PC-9 (cell line): ENCODE results near the gene ITGB6. TPM values are rescaled to one million over a fixed set of nuclear protein-coding genes. Genes with fewer than 3 reads are reported as not detected.

Source experiments
- BruUV-seq: library from RNA; stranded (reverse); fragments of 400-500 nt; replicated peaks from 2 replicates; lab custom pipeline; 2021; lab: Mats Ljungman, UMichigan
- CTCF ChIA-PET: fragments of 300-600 bp; sonication (Branson Sonifier 250); formaldehyde crosslinking; loops from one replicate; lab custom pipeline; 2022; ENCODE audit warnings: antibody characterized with exemption; lab: Charles Lee
- POLR2A ChIA-PET: fragments of 300-600 bp; sonication (Branson Sonifier 250); formaldehyde crosslinking; loops from one replicate; lab custom pipeline; 2022; ENCODE audit warnings: antibody characterized with exemption; ENCODE audit not compliant: unreplicated experiment; lab: Charles Lee
- DNase-seq, 2 experiments: peaks; one replicate each; pipeline versions ENCODE4 v3.0.0 to v3.0.0-alpha.2; 2015 to 2022; ENCODE audit warnings: mixed read lengths in 1 of 2
- H2AFZ ChIP-seq: fragments of 200-600 bp; sonication (generic); 2 replicates; pipeline ENCODE4 v1.8.1; 2017; ENCODE audit warnings: antibody characterized with exemption
- H3F3A ChIP-seq: fragments of 200-600 bp; sonication (generic); 2 replicates; pipeline ENCODE4 v1.8.1; 2017; ENCODE audit warnings: antibody characterized with exemption, mild to moderate bottlenecking, low read depth; ENCODE audit not compliant: insufficient read depth
- H3K27ac ChIP-seq: fragments of 200-600 bp; sonication (generic); 2 replicates; pipeline ENCODE4 v1.6.1; 2016; ENCODE audit warnings: mixed run types
- H3K27me3 ChIP-seq: fragments of 200-600 bp; sonication (generic); 2 replicates; pipeline ENCODE4 v1.6.1; 2016; ENCODE audit warnings: low read depth, mixed run types; ENCODE audit not compliant: insufficient read depth
- H3K36me3 ChIP-seq: fragments of 200-600 bp; sonication (generic); 2 replicates; pipeline ENCODE4 v1.6.1; 2016; ENCODE audit warnings: low read depth, mixed run types
- H3K4me1 ChIP-seq: fragments of 200-600 bp; sonication (generic); replicated peaks from 2 replicates; pipeline ENCODE4 v1.6.1; 2016; ENCODE audit warnings: mixed run types; ENCODE audit not compliant: insufficient read depth
- H3K4me2 ChIP-seq: fragments of 200-600 bp; sonication (generic); 2 replicates; pipeline ENCODE4 v1.6.1; 2017; ENCODE audit warnings: mixed run types
- H3K4me3 ChIP-seq: fragments of 200-600 bp; sonication (generic); 2 replicates; pipeline ENCODE4 v1.6.1; 2016; ENCODE audit warnings: mixed run types
- H3K79me2 ChIP-seq: fragments of 200-600 bp; sonication (generic); 2 replicates; pipeline ENCODE4 v1.6.1; 2017; ENCODE audit warnings: low read depth, mixed run types
- H3K9me2 ChIP-seq: fragments of 200-600 bp; sonication (generic); 2 replicates; pipeline ENCODE4 v1.8.1; 2017; ENCODE audit warnings: mild to moderate bottlenecking; ENCODE audit not compliant: insufficient read depth
- H3K9me3 ChIP-seq: fragments of 200-600 bp; sonication (generic); 2 replicates; pipeline ENCODE4 v1.8.1; 2016; ENCODE audit warnings: low read depth; ENCODE audit not compliant: insufficient read depth
- H4K20me1 ChIP-seq: fragments of 200-600 bp; sonication (generic); 2 replicates; pipeline ENCODE4 v1.8.1; 2017; ENCODE audit not compliant: insufficient read depth
- EZH2 ChIP-seq: fragments of 200-600 bp; sonication (generic); IDR thresholded peaks from 2 replicates; pipeline ENCODE4 v1.8.0; 2017; ENCODE audit warnings: antibody characterized with exemption, low read depth
- intact Hi-C: fragments of 100-400 bp; cut with micrococcal nuclease; formaldehyde crosslinking; loops from one replicate; pipeline ENCODE4 v1.10.0; 2022; ENCODE audit not compliant: unreplicated experiment
- total RNA-seq: library from RNA; stranded (reverse); gene quantifications from 2 replicates; pipeline ENCODE4 v1.2.3, GENCODE V29; 2021
- TF ChIP-seq, protein P1 (sequence below): fragments of 200-600 bp; sonication (generic); conservative IDR thresholded peaks from 2 replicates; pipeline ENCODE4 v1.6.1; 2017; ENCODE audit warnings: mixed run types, antibody characterized with exemption, mild to moderate bottlenecking, moderate library complexity

Gene ITGB6
- total RNA-seq, 1 experiment from 2014 or later, result 24.3 TPM

DNA sequence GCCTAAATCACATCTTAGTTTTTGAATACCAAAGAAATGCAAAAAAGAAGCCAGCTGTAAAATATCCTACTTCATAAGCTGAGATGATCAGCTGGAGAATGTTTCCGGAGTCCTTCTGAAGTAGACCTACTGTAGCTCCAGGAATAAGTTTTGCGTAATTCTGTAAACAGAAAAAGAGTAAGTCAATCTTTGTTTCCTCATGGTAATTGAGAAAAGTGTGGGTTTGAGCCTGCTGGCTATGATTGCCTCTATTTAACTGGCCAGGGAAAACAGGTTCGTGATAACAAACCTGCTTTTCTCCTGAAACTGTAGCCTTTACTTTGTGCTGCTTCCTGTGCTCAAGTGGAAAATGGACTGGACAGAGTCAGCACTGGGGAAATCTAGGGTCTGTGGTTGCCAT, 58.2 kb downstream of the ITGB6 start:
- H4K20me1 ChIP-seq, result no peaks in the 10 kb centered on the region
- no peak overlapping the region for H2AFZ ChIP-seq
- no peak overlapping the region for H3K4me2 ChIP-seq
- no peaks in the 10 kb centered on the region for H3K9me3 ChIP-seq
- H3K4me3 ChIP-seq, result no peak overlapping the region
- no peaks in the 10 kb centered on the region for H3K9me2 ChIP-seq
- no peak for DNase-seq
- intact Hi-C loops, result no loop called here
- H3K79me2 ChIP-seq, result no peaks in the 10 kb centered on the region
- H3K36me3 ChIP-seq, result 0 out of 2 replicates have a peak, but pooled peaks cover 13% of the 10 kb centered on the region
- ChIA-PET POLR2A (interaction anchor here (0.6 kb wide), 1 partner anchor 58 kb away, joined by 4 read pairs; the partner anchor contains the start of gene ITGB6), CTCF (no interaction called here)
- no peaks in the 10 kb centered on the region for H3F3A ChIP-seq
- no peaks in the 10 kb centered on the region for H3K4me1 ChIP-seq
- no peaks in the 10 kb centered on the region for H3K27me3 ChIP-seq
- BruUV-seq, result no TSS peak
- no peak overlapping the region for H3K27ac ChIP-seq
- TF ChIP-seq EZH2, result no peak
- TF ChIP-seq, protein P1, sequence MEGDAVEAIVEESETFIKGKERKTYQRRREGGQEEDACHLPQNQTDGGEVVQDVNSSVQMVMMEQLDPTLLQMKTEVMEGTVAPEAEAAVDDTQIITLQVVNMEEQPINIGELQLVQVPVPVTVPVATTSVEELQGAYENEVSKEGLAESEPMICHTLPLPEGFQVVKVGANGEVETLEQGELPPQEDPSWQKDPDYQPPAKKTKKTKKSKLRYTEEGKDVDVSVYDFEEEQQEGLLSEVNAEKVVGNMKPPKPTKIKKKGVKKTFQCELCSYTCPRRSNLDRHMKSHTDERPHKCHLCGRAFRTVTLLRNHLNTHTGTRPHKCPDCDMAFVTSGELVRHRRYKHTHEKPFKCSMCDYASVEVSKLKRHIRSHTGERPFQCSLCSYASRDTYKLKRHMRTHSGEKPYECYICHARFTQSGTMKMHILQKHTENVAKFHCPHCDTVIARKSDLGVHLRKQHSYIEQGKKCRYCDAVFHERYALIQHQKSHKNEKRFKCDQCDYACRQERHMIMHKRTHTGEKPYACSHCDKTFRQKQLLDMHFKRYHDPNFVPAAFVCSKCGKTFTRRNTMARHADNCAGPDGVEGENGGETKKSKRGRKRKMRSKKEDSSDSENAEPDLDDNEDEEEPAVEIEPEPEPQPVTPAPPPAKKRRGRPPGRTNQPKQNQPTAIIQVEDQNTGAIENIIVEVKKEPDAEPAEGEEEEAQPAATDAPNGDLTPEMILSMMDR, result no peak

DNA sequence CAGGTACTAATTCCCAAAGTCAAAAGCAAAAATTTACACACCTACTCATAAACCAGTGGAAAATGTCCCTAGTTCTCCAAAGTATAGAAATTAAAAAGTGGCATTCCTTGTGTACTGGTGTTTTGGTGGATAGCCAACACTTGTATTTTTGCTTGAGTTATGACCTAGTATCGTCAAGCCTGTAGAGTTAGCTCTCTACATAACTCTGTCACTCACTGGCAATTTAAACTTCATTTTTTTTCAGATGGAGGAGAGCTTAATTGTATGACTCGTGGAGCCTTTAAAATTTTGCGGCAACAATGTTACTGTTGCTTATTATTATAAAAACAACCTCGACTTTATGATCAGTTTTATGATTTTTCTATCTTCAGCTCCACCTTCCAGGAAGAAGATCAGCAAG, 58.7 kb downstream of the ITGB6 start:
- no peak overlapping the region for H3K4me3 ChIP-seq
- ChIA-PET POLR2A (no interaction called here), CTCF (no interaction called here)
- intact Hi-C loops, result no loop called here
- H3K36me3 ChIP-seq, result 0 out of 2 replicates have a peak, but pooled peaks cover 9% of the 10 kb centered on the region
- no peaks in the 10 kb centered on the region for H3K4me1 ChIP-seq
- no peak for TF ChIP-seq EZH2
- no peaks in the 10 kb centered on the region for H3K9me3 ChIP-seq
- no peaks in the 10 kb centered on the region for H3K79me2 ChIP-seq
- no peak overlapping the region for H2AFZ ChIP-seq
- H4K20me1 ChIP-seq, result no peaks in the 10 kb centered on the region
- no peaks in the 10 kb centered on the region for H3K27me3 ChIP-seq
- DNase-seq, result no peak
- no peak overlapping the region for H3K27ac ChIP-seq
- no peaks in the 10 kb centered on the region for H3F3A ChIP-seq
- no peak overlapping the region for H3K4me2 ChIP-seq
- no TSS peak for BruUV-seq
- no peaks in the 10 kb centered on the region for H3K9me2 ChIP-seq

DNA sequence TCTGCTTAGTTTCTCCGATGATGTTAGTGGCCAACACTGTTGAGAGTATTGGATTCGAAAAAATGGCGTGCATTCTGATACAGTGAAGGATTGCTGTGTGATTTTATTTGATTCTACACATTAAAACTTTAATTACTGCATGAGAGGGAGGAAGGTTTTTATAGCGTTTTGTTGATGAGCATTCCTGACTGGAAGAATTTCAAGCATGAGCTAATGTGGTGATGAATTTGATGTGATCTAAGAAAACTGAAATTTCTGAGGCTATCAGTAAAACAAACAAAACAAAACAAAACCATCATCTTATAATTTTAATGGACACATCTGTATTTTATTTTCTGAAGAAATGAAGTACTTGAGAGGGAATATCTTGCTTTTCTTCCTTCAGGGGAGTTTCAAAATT, 59.6 kb downstream of the ITGB6 start:
- H3K36me3 ChIP-seq, result 0 out of 2 replicates have a peak, but pooled peaks cover 8% of the 10 kb centered on the region
- CTCF ChIA-PET, result interaction anchor here (0.7 kb wide), 1 partner anchor 98 kb away, joined by 7 read pairs; no protein-coding TSS in a partner anchor

More for the DNA sequence above, 59.6 kb downstream of the ITGB6 start:
- no peaks in the 10 kb centered on the region for H4K20me1 ChIP-seq
- no peaks in the 10 kb centered on the region for H3K9me2 ChIP-seq
- no peak overlapping the region for H3K4me2 ChIP-seq
- no peak overlapping the region for H3K4me3 ChIP-seq
- H3K27ac ChIP-seq, result no peak overlapping the region
- BruUV-seq, result no TSS peak
- H3F3A ChIP-seq, result no peaks in the 10 kb centered on the region
- no peak overlapping the region for H2AFZ ChIP-seq
- H3K27me3 ChIP-seq, result no peaks in the 10 kb centered on the region
- POLR2A ChIA-PET, result no interaction called here
- no peak for TF ChIP-seq EZH2
- TF ChIP-seq, protein P1, result no peak
- DNase-seq, result no peak
- no peaks in the 10 kb centered on the region for H3K9me3 ChIP-seq
- no peaks in the 10 kb centered on the region for H3K4me1 ChIP-seq
- intact Hi-C loops, result no loop called here
- H3K79me2 ChIP-seq, result no peaks in the 10 kb centered on the region
